CD4-positive, alpha-beta T cell treated with Interferon gamma for 1 hour (primary cell): ENCODE data around the gene TCP11L1.
A peak's percentile ranks its signal among the peaks of the same experiment; 100 is the strongest.
"Not testable (repeated sequence)": the region's sequence is repeated elsewhere in the genome, so short reads cannot be mapped to it uniquely, and the experiment has no call there.

ENCODE experiments used
- DNase-seq: peaks from one replicate; pipeline ENCODE4 v3.0.0-alpha.2; 2020

The TCP11L1 gene

GRCh38 chr11:33033493-33033892 is 5.9 kb upstream of the TCP11L1 start:
- no peak for DNase-seq

DNA sequence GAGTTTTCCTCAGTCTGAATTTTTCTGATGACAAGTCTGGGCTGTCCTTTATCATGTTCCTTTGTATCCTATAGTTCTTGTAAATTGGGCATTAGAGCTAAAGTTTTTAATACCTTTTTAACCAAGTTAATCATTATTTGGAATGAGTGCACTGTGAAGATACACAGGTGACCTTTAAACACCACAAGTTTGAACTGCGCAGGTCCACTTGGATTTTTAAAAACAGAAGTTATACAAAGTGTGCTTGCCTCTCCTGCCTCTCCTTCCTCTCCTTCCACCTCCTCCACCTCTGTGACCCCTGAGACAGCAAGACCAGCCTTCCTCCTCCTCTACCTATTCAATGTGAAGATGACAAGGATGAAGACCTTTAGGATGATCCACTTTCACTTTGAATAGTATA is 4.4 kb upstream of the TCP11L1 start:
- DNase-seq: no peak

GRCh38 chr11:33040033-33040861 is 875 bp downstream of the TCP11L1 start:
- DNase-seq: peak; percentile 41

DNA sequence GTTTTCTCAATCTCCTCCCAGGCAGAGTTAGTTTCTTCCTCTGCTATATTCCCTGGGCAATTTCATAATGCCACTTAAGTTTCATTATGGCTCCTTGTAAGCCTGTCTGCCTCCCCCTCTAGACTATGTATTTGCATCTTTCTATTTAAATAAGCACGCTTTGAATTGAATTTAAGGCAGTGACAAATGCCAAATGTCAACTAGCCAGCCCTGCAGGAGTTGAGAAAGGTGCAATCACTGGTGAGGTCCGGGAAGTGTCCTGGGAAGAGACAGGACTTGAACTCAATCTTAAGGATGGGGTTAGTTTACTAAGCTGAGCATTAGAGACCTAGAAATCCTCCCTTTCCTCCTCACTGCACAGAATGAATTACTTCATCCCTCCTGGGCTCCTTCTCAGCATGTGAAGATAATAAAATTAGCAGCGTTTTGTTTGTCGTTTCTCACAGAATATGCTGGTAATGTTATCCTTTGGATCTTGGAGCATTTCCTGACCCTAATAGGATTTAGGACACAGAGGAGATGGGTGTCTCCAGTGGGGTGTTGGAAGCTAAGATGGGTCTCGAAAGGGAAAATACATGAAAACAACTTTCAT is 1.6 kb downstream of the TCP11L1 start:
- DNase-seq: no peak

- no peak for DNase-seq
These were observed 4.0 kb downstream of the TCP11L1 start for GRCh38 chr11:33043221-33043830.

DNA sequence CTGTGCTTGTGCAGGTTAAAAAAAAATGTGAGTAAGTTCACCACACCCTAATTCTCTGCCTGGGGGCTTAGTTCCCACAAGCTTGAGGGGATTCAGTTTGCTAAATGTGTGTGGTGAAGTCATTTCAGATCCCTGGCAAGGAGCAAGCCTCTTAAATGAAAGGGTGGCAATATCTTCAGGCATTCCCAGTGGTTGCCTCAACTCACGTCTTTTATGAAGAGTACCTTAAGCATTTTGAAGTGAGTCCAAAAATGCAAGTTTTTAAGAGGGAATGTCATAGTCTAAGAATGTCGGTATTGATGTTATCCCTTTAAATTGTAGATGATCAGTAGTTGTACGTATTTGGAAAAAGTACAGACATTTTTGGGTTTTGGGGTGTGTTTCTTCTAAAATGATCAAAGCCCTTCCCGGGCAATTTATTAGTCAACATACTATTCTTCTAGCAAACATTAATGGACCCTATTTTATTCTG is 4.9 kb downstream of the TCP11L1 start:
- DNase-seq: no peak

- no peak for DNase-seq
These were observed 6.3 kb downstream of the TCP11L1 start for GRCh38 chr11:33045551-33046255.

GRCh38 chr11:33048701-33049100 is 9.3 kb downstream of the TCP11L1 start:
- peak; percentile 18 for DNase-seq

GRCh38 chr11:33049565-33050408 is 10.4 kb downstream of the TCP11L1 start:
- DNase-seq: not testable (repeated sequence)

DNA sequence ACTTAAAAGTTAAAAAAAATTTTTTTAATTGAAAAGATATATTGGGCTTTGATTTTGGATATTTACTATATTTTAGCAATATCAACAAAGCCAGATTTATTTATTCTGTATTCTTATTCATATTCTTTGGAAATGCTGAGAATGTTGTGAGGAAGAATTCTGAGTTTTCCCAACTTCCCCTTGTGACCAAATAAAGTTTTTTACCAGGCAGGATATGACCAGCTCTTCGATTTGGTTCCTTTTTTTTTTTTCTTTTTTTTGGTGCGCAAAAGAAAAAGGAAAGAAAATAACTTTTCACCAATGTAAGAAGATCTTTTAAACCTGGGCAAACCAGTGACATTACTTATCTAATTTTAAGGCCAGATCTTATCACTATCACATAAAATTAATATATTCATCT is 12.9 kb downstream of the TCP11L1 start:
- no peak for DNase-seq

- no peak for DNase-seq
These were observed 16.0 kb downstream of the TCP11L1 start for GRCh38 chr11:33055375-33055774.

DNA sequence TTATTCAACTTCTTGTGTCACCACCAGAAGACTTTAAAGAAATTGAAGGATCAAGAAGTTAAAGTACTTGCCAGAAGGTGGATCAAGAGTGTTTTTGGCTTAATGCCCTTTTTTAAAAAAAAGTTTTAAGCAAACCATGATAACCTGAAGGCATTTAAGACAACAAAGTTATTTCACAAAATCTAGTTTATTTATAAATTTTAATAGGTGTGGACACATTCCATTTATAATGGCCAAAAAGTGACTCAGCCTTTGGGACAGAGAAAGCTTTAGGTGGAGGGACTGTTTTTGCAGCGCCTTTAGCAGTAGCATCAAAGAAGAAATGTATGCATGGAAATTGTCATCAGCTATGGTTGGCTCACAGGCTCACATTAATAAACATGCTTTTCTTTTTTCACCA is 17.9 kb downstream of the TCP11L1 start:
- no peak for DNase-seq

GRCh38 chr11:33059331-33060007 is 20.1 kb downstream of the TCP11L1 start:
- no peak for DNase-seq

- DNase-seq: no peak
These were observed 20.9 kb downstream of the TCP11L1 start for GRCh38 chr11:33060271-33060670.

DNA sequence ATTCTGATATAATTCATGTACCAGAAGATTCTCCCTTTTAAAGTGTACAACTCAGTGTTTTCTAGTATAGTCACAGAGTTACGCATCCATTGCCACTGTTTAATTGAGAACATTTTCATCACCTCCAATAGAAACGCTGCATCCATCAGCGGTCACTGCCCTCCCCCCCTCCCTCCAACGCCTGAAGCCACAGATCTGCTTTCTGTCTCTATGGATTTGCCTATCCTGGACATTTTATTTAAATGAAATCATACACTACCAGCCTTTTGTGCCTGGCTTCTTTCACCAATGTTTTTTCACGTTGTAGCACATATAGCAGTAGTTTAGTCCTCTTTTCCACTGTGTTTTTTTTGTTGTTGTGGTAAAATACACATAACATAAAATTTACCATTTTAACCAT is 22.8 kb downstream of the TCP11L1 start:
- no peak for DNase-seq

GRCh38 chr11:33063326-33063881 is 24.0 kb downstream of the TCP11L1 start:
- no peak for DNase-seq

- DNase-seq: no peak
These were observed 24.9 kb downstream of the TCP11L1 start for GRCh38 chr11:33064033-33064825.

- DNase-seq: no peak
These were observed 25.5 kb downstream of the TCP11L1 start for GRCh38 chr11:33064866-33065265.

DNA sequence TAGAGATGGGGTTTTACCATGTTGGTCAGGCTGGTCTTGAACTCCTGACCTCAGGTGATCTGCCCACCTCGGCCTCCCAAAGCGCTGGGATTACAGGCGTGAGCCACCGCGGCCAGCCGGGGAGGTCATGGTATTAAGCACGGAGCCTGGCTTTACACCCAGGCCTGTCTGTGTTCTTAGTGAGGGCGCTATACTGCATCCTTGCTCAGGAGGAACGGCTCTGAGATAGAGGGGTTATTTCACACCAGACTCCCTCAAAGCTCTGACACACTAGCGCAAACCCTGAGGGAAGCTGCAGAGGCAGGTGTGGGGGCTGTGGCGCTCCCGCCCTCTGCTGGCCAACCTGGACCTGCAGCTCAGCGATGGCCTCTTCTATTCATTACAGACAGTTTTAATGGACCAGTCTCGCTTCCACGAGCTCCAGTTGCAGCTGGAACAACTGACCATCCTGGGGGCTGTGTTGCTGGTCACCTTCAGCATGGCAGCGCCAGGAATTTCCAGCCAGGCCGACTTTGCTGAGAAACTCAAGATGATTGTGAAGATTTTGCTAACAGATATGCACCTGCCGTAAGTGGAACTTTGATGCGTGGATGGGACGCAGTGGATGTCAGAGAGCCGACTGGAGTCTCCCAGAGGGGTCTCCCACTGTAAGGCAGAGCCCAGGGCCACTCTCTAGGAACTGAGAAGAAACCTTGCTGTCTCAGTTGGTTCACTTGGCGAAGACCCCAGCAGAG is 26.2 kb downstream of the TCP11L1 start:
- DNase-seq: peak; percentile 70

DNA sequence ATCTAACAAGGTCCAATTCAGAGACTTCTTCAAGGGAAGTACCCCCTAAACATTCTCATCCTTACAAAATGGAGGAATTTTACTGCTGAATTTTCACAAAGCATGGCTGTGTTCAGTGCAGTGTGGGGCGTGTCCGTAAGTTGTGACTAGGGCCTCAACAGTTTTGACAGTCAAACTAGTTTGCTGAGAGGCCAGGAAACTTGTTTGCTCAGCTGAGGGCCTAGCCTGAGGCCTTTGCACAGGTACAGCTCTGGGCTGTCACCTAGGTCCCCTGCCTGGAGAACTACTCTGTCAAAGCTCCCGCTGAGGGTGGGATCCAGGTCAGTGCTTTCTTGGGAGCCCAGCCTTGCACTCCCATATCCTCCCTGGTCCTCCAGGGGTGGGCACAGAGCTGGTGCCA is 27.9 kb downstream of the TCP11L1 start:
- DNase-seq: no peak
